AG09309 (cell line): ENCODE data around the gene ZNF215.
"Not testable (repeated sequence)": the region's sequence is repeated elsewhere in the genome, so short reads cannot be mapped to it uniquely, and the experiment has no call there.

Experiments
- DNase-seq: peaks from one replicate; pipeline ENCODE4 v3.0.0-alpha.2; 2010; ENCODE audit warnings: low read depth
- H3K4me3 ChIP-seq: 2 replicates; pipeline ENCODE4 v1.5.1; 2011; ENCODE audit warnings: mild to moderate bottlenecking, low read depth, low read length, moderate library complexity; ENCODE audit not compliant: control insufficient read depth
- CTCF ChIP-seq: IDR thresholded peaks from 2 replicates; pipeline ENCODE4 v1.5.1; 2011; ENCODE audit warnings: mild to moderate bottlenecking, low read depth, low read length, inconsistent platforms; ENCODE audit not compliant: insufficient read depth, control insufficient read depth; ENCODE audit errors: missing control alignments

The ZNF215 gene

GRCh38 chr11:6926208-6927029 is at the start of gene ZNF215:
Gene ZNF215, plus strand, starts transcription at chr11:6926426. Its CDS starts 5,847 bp downstream, at chr11:6932273.
- H3K4me3 ChIP-seq, result peak within 1 kb of the TSS; percentile 95
- peak; percentile 40 for DNase-seq
- TF ChIP-seq CTCF, result no peak

- no peak for TF ChIP-seq CTCF
- DNase-seq, result no peak
- no peak overlapping the region for H3K4me3 ChIP-seq
Measured at GRCh38 chr11:6876914-6877313, 49.3 kb upstream of the ZNF215 start.

- H3K4me3 ChIP-seq, result no peak overlapping the region
- no peak for DNase-seq
- no peak for TF ChIP-seq CTCF
Measured at GRCh38 chr11:6882751-6883150, 43.5 kb upstream of the ZNF215 start.

GRCh38 chr11:6887711-6888110 is 38.5 kb upstream of the ZNF215 start:
- not testable (repeated sequence) for H3K4me3 ChIP-seq, DNase-seq

GRCh38 chr11:6888830-6889229 is 37.4 kb upstream of the ZNF215 start:
- no peak overlapping the region for H3K4me3 ChIP-seq
- TF ChIP-seq CTCF, result no peak
- no peak for DNase-seq

- H3K4me3 ChIP-seq, result no peak overlapping the region
- TF ChIP-seq CTCF, result no peak
- no peak for DNase-seq
Measured at GRCh38 chr11:6889835-6890234, 36.4 kb upstream of the ZNF215 start.

GRCh38 chr11:6892400-6892799 is 33.8 kb upstream of the ZNF215 start, which contains the start of gene OR2D2:
Gene OR2D2, minus strand, starts transcription at chr11:6892500. Its CDS starts 0 bp downstream, at chr11:6892500.
- no peak for TF ChIP-seq CTCF
- H3K4me3 ChIP-seq, result no peak within 1 kb of the TSS

More at GRCh38 chr11:6892400-6892799, 33.8 kb upstream of the ZNF215 start, which contains the start of gene OR2D2:
- no peak for DNase-seq
